ENCODE data around the gene KLC1.

The KLC1 gene

GRCh38 chr14:103744621-103745395 is 115.8 kb downstream of the KLC1 start:
- no peaks in the 10 kb centered on the region for H3K9me3 ChIP-seq (ENCODE audit: control insufficient read depth in 2 of 2, low read length in 2 of 2)
- no peak overlapping the region for H3K27ac ChIP-seq (ENCODE audit: low read length)
- no peak overlapping the region for H3K9ac ChIP-seq (ENCODE audit: low read length in 2 of 2)
- H3K4me1 ChIP-seq (ENCODE audit: control insufficient read depth, insufficient read depth, low read length) = no peaks in the 10 kb centered on the region
- no peak overlapping the region for H3K4me3 ChIP-seq (ENCODE audit: low read length in 2 of 2)
- no peaks in the 10 kb centered on the region for H3K27me3 ChIP-seq (ENCODE audit: control insufficient read depth in 1 of 2, insufficient read depth in 2 of 2, low read length in 2 of 2)
- H3K36me3 ChIP-seq (ENCODE audit: control insufficient read depth in 2 of 2, insufficient read depth in 2 of 2, low read length in 2 of 2) = peaks cover 2 to 53% of the 10 kb centered on the region in 2 donors

- H3K9ac ChIP-seq (ENCODE audit: low read length in 2 of 2) = no peak overlapping the region
- H3K4me3 ChIP-seq (ENCODE audit: low read length in 2 of 2) = no peak overlapping the region
- peaks cover 6 to 51% of the 10 kb centered on the region in 2 donors for H3K36me3 ChIP-seq (ENCODE audit: control insufficient read depth in 2 of 2, insufficient read depth in 2 of 2, low read length in 2 of 2)
- H3K27ac ChIP-seq (ENCODE audit: low read length) = no peak overlapping the region
- no peaks in the 10 kb centered on the region for H3K4me1 ChIP-seq (ENCODE audit: control insufficient read depth, insufficient read depth, low read length)
- no peaks in the 10 kb centered on the region for H3K9me3 ChIP-seq (ENCODE audit: control insufficient read depth in 2 of 2, low read length in 2 of 2)
- H3K27me3 ChIP-seq (ENCODE audit: control insufficient read depth in 1 of 2, insufficient read depth in 2 of 2, low read length in 2 of 2) = no peaks in the 10 kb centered on the region
Observed at GRCh38 chr14:103745424-103745823, 116.4 kb downstream of the KLC1 start.

- Histone ChIP-seq H3K27ac (ENCODE audit: low read length) (no peak overlapping the region), H3K27me3 (ENCODE audit: control insufficient read depth in 1 of 2, insufficient read depth in 2 of 2, low read length in 2 of 2) (no peaks in the 10 kb centered on the region), H3K36me3 (ENCODE audit: control insufficient read depth in 2 of 2, insufficient read depth in 2 of 2, low read length in 2 of 2) (peaks cover 6 to 41% of the 10 kb centered on the region in 2 donors), H3K4me1 (ENCODE audit: control insufficient read depth, insufficient read depth, low read length) (no peaks in the 10 kb centered on the region), H3K4me3 (ENCODE audit: low read length in 2 of 2) (no peak overlapping the region), H3K9me3 (ENCODE audit: control insufficient read depth in 2 of 2, low read length in 2 of 2) (no peaks in the 10 kb centered on the region), H3K9ac (ENCODE audit: low read length in 2 of 2) (no peak overlapping the region)
Observed at GRCh38 chr14:103746701-103747100, 117.7 kb downstream of the KLC1 start.

- H3K9me3 ChIP-seq (ENCODE audit: control insufficient read depth in 2 of 2, low read length in 2 of 2) = no peaks in the 10 kb centered on the region
- H3K27me3 ChIP-seq (ENCODE audit: control insufficient read depth in 1 of 2, insufficient read depth in 2 of 2, low read length in 2 of 2) = no peaks in the 10 kb centered on the region
- peaks cover 6 to 38% of the 10 kb centered on the region in 2 donors for H3K36me3 ChIP-seq (ENCODE audit: control insufficient read depth in 2 of 2, insufficient read depth in 2 of 2, low read length in 2 of 2)
- peak overlapping the region in 1 of 2 donors; percentile 13 for H3K9ac ChIP-seq (ENCODE audit: low read length in 2 of 2)
- H3K4me1 ChIP-seq (ENCODE audit: control insufficient read depth, insufficient read depth, low read length) = no peaks in the 10 kb centered on the region
- H3K27ac ChIP-seq (ENCODE audit: low read length) = no peak overlapping the region
- no peak overlapping the region for H3K4me3 ChIP-seq (ENCODE audit: low read length in 2 of 2)
Observed at GRCh38 chr14:103748534-103748857, 119.5 kb downstream of the KLC1 start.

GRCh38 chr14:103749452-103749851 is 120.4 kb downstream of the KLC1 start:
- Histone ChIP-seq H3K4me3 (ENCODE audit: low read length in 2 of 2) (no peak overlapping the region), H3K27ac (ENCODE audit: low read length) (no peak overlapping the region), H3K9ac (ENCODE audit: low read length in 2 of 2) (no peak overlapping the region), H3K9me3 (ENCODE audit: control insufficient read depth in 2 of 2, low read length in 2 of 2) (no peaks in the 10 kb centered on the region), H3K36me3 (ENCODE audit: control insufficient read depth in 2 of 2, insufficient read depth in 2 of 2, low read length in 2 of 2) (peaks cover 6 to 38% of the 10 kb centered on the region in 2 donors), H3K27me3 (ENCODE audit: control insufficient read depth in 1 of 2, insufficient read depth in 2 of 2, low read length in 2 of 2) (no peaks in the 10 kb centered on the region), H3K4me1 (ENCODE audit: control insufficient read depth, insufficient read depth, low read length) (no peaks in the 10 kb centered on the region)

- Histone ChIP-seq H3K9me3 (ENCODE audit: control insufficient read depth in 2 of 2, low read length in 2 of 2) (no peaks in the 10 kb centered on the region), H3K27me3 (ENCODE audit: control insufficient read depth in 1 of 2, insufficient read depth in 2 of 2, low read length in 2 of 2) (no peaks in the 10 kb centered on the region), H3K27ac (ENCODE audit: low read length) (no peak overlapping the region), H3K4me3 (ENCODE audit: low read length in 2 of 2) (no peak overlapping the region), H3K4me1 (ENCODE audit: control insufficient read depth, insufficient read depth, low read length) (no peaks in the 10 kb centered on the region), H3K36me3 (ENCODE audit: control insufficient read depth in 2 of 2, insufficient read depth in 2 of 2, low read length in 2 of 2) (peaks cover 6 to 36% of the 10 kb centered on the region in 2 donors), H3K9ac (ENCODE audit: low read length in 2 of 2) (no peak overlapping the region)
Observed at GRCh38 chr14:103749860-103750259, 120.8 kb downstream of the KLC1 start.

Measured in stomach smooth muscle (tissue), 2 donors.